HCT116 (cell line): ENCODE results near the gene CACNA2D2. TPM values are rescaled to one million over a fixed set of nuclear protein-coding genes. Genes with fewer than 3 reads are reported as not detected.

ENCODE experiments used
- ATAC-seq: fragments of 200-7000 bp; cut with Tn5 transposase; 2 replicates; pipeline ENCODE4 v1.9.1; 2020; ENCODE audit warnings: mild to moderate bottlenecking, moderate library complexity
- BruUV-seq: library from RNA; stranded (reverse); fragments of 400-500 nt; replicated peaks from 2 replicates; lab custom pipeline; 2021; lab: Mats Ljungman, UMichigan
- CTCF ChIA-PET: fragments of 300-600 bp; sonication (Branson Sonifier 250); formaldehyde crosslinking; loops from one replicate; lab custom pipeline; 2021; ENCODE audit warnings: antibody characterized with exemption; lab: Charles Lee
- POLR2A ChIA-PET: fragments of 300-600, 350-600 bp; sonication (Branson Sonifier 250); formaldehyde crosslinking; loops from one replicate; lab custom pipeline; 2021; ENCODE audit warnings: antibody characterized with exemption; lab: Charles Lee
- RAD21 ChIA-PET, 2 experiments: fragments of 300-600 bp; sonication (Branson Sonifier 250); formaldehyde crosslinking; loops; one replicate each; lab custom pipeline; 2023; ENCODE audit warnings: low total read pairs in 2 of 2; ENCODE audit not compliant: uncharacterized antibody in 2 of 2, unreplicated experiment in 2 of 2, low non-redundant PET in 1 of 2; lab: Charles Lee
- DNase-seq: peaks from one replicate; pipeline ENCODE4 v3.0.0-alpha.2; 2010; ENCODE audit warnings: low read depth, low spot score
- H2AFZ ChIP-seq: fragments of 200-600 bp; shearing (Covaris generic), sonication (generic); 2 replicates; pipeline ENCODE4 v1.6.1; 2017; ENCODE audit warnings: low read depth, mixed run types, mixed read lengths, antibody characterized with exemption, low read length; ENCODE audit not compliant: poor library complexity, severe bottlenecking
- H3K27ac ChIP-seq: 2 replicates; pipeline ENCODE4 v1.5.1; 2012; ENCODE audit warnings: low read depth, low read length
- H3K27me3 ChIP-seq: fragments of 200-600 bp; sonication (generic); 2 replicates; pipeline ENCODE4 v1.6.1; 2016; ENCODE audit warnings: mixed run types, low read length, mixed read lengths; ENCODE audit not compliant: insufficient read depth
- H3K36me3 ChIP-seq, 2 experiments: fragments of 200-500 bp in 1 of 2; fragments of 200-600 bp in 1 of 2; sonication (Bioruptor generic) in 1 of 2; sonication (generic) in 1 of 2; 2 replicates each; pipeline versions ENCODE4 v1.5.1 to v1.6.1; 2014 to 2016; ENCODE audit warnings: low read length in 2 of 2, inconsistent platforms in 1 of 2, mixed read lengths in 1 of 2, mixed run types in 1 of 2; ENCODE audit not compliant: insufficient read depth in 2 of 2, control insufficient read depth in 1 of 2
- H3K4me1 ChIP-seq, 2 experiments: fragments of 200-600 bp in 1 of 2; sonication (generic) in 1 of 2; 2 replicates each; pipeline versions ENCODE4 v1.5.1 to v1.6.1; 2012 to 2017; ENCODE audit warnings: low read length in 2 of 2, inconsistent platforms in 1 of 2, mild to moderate bottlenecking in 1 of 2, mixed read lengths in 1 of 2, mixed run types in 1 of 2, moderate library complexity in 1 of 2; ENCODE audit not compliant: insufficient read depth in 2 of 2, control insufficient read depth in 1 of 2
- H3K4me2 ChIP-seq: fragments of 200-600 bp; sonication (generic); 2 replicates; pipeline ENCODE4 v1.6.1; 2017; ENCODE audit warnings: mixed run types, low read length, mixed read lengths
- H3K4me3 ChIP-seq, 2 experiments: fragments of 200-600 bp in 1 of 2; sonication (generic) in 1 of 2; replicated peaks in 1 of 2; 2 replicates each; pipeline ENCODE4 v1.5.1; 2011 to 2016; ENCODE audit warnings: low read length in 2 of 2, control low read depth in 1 of 2, low read depth in 1 of 2, mild to moderate bottlenecking in 1 of 2, mixed read lengths in 1 of 2, mixed run types in 1 of 2
- H3K79me2 ChIP-seq: fragments of 200-600 bp; sonication (generic); 2 replicates; pipeline ENCODE4 v1.6.1; 2017; ENCODE audit warnings: mild to moderate bottlenecking, mixed run types, low read length, moderate library complexity, mixed read lengths; ENCODE audit not compliant: insufficient read depth
- H3K9ac ChIP-seq: fragments of 200-600 bp; sonication (generic); 2 replicates; pipeline ENCODE4 v1.6.1; 2016; ENCODE audit warnings: low read length, mixed read lengths
- H3K9me2 ChIP-seq: fragments of 200-600 bp; sonication (generic), shearing (Covaris generic); 2 replicates; pipeline ENCODE4 v1.6.1; 2017; ENCODE audit warnings: mixed run types, mild to moderate bottlenecking, moderate library complexity; ENCODE audit not compliant: insufficient read depth
- H3K9me3 ChIP-seq, 2 experiments: fragments of 200-500 bp in 1 of 2; fragments of 200-600 bp in 1 of 2; sonication (Bioruptor generic) in 1 of 2; sonication (generic) in 1 of 2; 2 replicates each; pipeline ENCODE4 v1.6.1; 2014 to 2017; ENCODE audit warnings: low read length in 2 of 2, mixed read lengths in 2 of 2, inconsistent platforms in 1 of 2, low read depth in 1 of 2, mild to moderate bottlenecking in 1 of 2, mixed run types in 1 of 2, moderate library complexity in 1 of 2; ENCODE audit not compliant: control insufficient read depth in 1 of 2, insufficient read depth in 1 of 2
- H4K20me1 ChIP-seq: fragments of 200-600 bp; sonication (generic), shearing (Covaris generic); 2 replicates; pipeline ENCODE4 v1.6.1; 2017; ENCODE audit warnings: mixed run types, mild to moderate bottlenecking, moderate library complexity; ENCODE audit not compliant: insufficient read depth
- CBX3 ChIP-seq: IDR thresholded peaks from 2 replicates; pipeline ENCODE4 v1.6.1; 2012; ENCODE audit warnings: low read depth
- CEBPB ChIP-seq: IDR thresholded peaks from 2 replicates; pipeline ENCODE4 v1.6.1; 2012; ENCODE audit warnings: low read depth
- EGR1 ChIP-seq: IDR thresholded peaks from 2 replicates; pipeline ENCODE4 v1.6.1; 2012; ENCODE audit warnings: low read depth
- ELF1 ChIP-seq: IDR thresholded peaks from 2 replicates; pipeline ENCODE4 v1.6.1; 2012; ENCODE audit warnings: low read depth, borderline replicate concordance
- EZH2phosphoT487 ChIP-seq: fragments of 200-600 bp; IDR thresholded peaks from 2 replicates; pipeline ENCODE4 v1.6.1; 2018; ENCODE audit warnings: antibody characterized with exemption, borderline replicate concordance
- FOSL1 ChIP-seq: IDR thresholded peaks from 2 replicates; pipeline ENCODE4 v1.6.1; 2012; ENCODE audit warnings: low read depth
- JUND ChIP-seq: IDR thresholded peaks from 2 replicates; pipeline ENCODE4 v1.6.1; 2012
- MAX ChIP-seq: IDR thresholded peaks from 2 replicates; pipeline ENCODE4 v1.6.1; 2012
- POLR2AphosphoS5 ChIP-seq: IDR thresholded peaks from 2 replicates; pipeline ENCODE4 v1.6.1; 2011; ENCODE audit warnings: mild to moderate bottlenecking, low read depth, low read length, moderate library complexity
- SIN3A ChIP-seq: IDR thresholded peaks from 2 replicates; pipeline ENCODE4 v1.6.1; 2012; ENCODE audit warnings: low read depth
- SP1 ChIP-seq: IDR thresholded peaks from 2 replicates; pipeline ENCODE4 v1.6.1; 2012; ENCODE audit warnings: low read depth
- SRF ChIP-seq: IDR thresholded peaks from 2 replicates; pipeline ENCODE4 v1.6.1; 2012; ENCODE audit warnings: low read depth
- ZFX ChIP-seq: fragments of 450-650 bp; IDR thresholded peaks from 2 replicates; pipeline ENCODE4 v1.6.1; 2017
- ZNF274 ChIP-seq: fragments of 200-500 bp; sonication (Bioruptor generic); IDR thresholded peaks from 2 replicates; pipeline ENCODE4 v1.6.1; 2014; ENCODE audit warnings: mild to moderate bottlenecking, low read depth, low read length, inconsistent platforms
- intact Hi-C: fragments of 100-400 bp; cut with micrococcal nuclease; formaldehyde crosslinking; loops from 2 replicates; pipeline ENCODE4 v1.10.0; 2022
- total RNA-seq: library from RNA; stranded (reverse); gene quantifications from one replicate; pipeline ENCODE4 v1.2.1, GENCODE V29; 2021; ENCODE audit not compliant: unreplicated experiment
- TF ChIP-seq, protein P1 (sequence below): IDR thresholded peaks from 2 replicates; pipeline ENCODE4 v1.6.1; 2012
- TF ChIP-seq, protein P2 (sequence below): IDR thresholded peaks from 2 replicates; pipeline ENCODE4 v1.6.1; 2012; ENCODE audit warnings: low read depth

The CACNA2D2 gene
- total RNA-seq, 1 experiment from 2014 or later, result 10.2 TPM

DNA sequence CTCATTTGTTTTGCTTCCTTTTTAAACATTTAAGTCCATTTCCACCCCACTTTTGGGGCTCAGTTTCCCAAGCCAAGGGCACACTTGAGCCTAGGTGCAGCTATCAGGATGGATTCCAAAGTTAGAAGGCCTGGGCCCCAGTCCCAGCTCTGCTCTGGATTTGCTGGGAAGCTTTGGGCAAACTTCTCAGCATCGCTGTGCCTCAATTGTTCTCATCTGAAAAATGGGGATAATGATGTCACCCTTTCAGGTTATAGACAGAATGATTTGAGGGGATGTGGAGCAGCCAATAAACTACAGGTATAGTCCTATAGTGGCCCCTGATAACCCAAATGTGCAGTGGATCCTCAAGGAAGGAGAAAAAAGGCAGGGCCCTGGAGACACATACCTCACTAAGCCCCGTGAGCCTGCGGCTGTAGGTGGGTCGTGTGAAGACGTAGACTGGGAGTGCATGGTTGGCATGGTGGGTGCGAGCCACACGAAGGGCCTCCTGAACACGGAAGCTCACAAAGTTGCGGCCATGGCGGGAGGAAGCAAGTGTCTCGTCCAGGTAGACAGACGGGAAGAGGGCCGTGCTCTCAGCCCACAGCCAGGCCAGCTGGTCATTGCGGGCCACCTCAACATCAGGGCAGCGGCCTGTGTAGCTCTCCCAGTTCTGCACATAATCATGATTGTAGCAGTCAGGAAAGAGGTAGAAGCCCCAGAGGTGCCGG is 184.1 kb downstream of the CACNA2D2 start:
- H3K79me2 ChIP-seq, result peaks cover 51% of the 10 kb centered on the region
- H3K4me2 ChIP-seq, result peak overlapping the region; percentile 92
- no TSS peak for BruUV-seq
- peaks cover 68 to 90% of the 10 kb centered on the region in 2 experiments for H3K4me1 ChIP-seq
- intact Hi-C loops, result no loop called here
- H4K20me1 ChIP-seq, result no peaks in the 10 kb centered on the region
- TF ChIP-seq JUND (no peak), FOSL1 (no peak), CEBPB (no peak), CBX3 (no peak), MAX (no peak), SP1 (no peak), EGR1 (no peak), EZH2phosphoT487 (no peak), ZFX (no peak)
- TF ChIP-seq, protein P1, sequence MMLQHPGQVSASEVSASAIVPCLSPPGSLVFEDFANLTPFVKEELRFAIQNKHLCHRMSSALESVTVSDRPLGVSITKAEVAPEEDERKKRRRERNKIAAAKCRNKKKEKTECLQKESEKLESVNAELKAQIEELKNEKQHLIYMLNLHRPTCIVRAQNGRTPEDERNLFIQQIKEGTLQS, result no peak
- H3K4me3 ChIP-seq, result no peak overlapping the region
- DNase-seq (no peak), ATAC-seq (no peak)
- H3K27me3 ChIP-seq, result no peaks in the 10 kb centered on the region
- ChIA-PET POLR2A (no interaction called here), RAD21 (no interaction called here), CTCF (interaction anchor here (0.7 kb wide), 1 partner anchor 9 kb away, joined by 3 read pairs; the partner anchor contains the start of gene TUSC2)
- H2AFZ ChIP-seq, result no peak overlapping the region
- H3K9ac ChIP-seq, result peak overlapping the region; percentile 88; the same call in 1 of the 2 replicates
- peak overlapping the region; percentile 98 for H3K27ac ChIP-seq
- H3K36me3 ChIP-seq, result peaks cover 2 to 17% of the 10 kb centered on the region in 2 experiments; a peak in 1 of 4 replicates
- no peaks in the 10 kb centered on the region for H3K9me2 ChIP-seq
- H3K9me3 ChIP-seq, result no peaks in the 10 kb centered on the region

- intact Hi-C loops, result no loop called here
- no peaks in the 10 kb centered on the region for H3K9me2 ChIP-seq
- peaks cover 65 to 93% of the 10 kb centered on the region in 2 experiments for H3K4me1 ChIP-seq
- no peaks in the 10 kb centered on the region for H3K9me3 ChIP-seq
- no peaks in the 10 kb centered on the region for H4K20me1 ChIP-seq
- H3K4me3 ChIP-seq, result no peak overlapping the region
- TF ChIP-seq, protein P1, result no peak
- TF ChIP-seq JUND (no peak), SIN3A (no peak), POLR2AphosphoS5 (no peak), FOSL1 (no peak), CBX3 (no peak), SRF (no peak), ZFX (no peak), ELF1 (no peak), ZNF274 (no peak)
- TF ChIP-seq, protein P2, sequence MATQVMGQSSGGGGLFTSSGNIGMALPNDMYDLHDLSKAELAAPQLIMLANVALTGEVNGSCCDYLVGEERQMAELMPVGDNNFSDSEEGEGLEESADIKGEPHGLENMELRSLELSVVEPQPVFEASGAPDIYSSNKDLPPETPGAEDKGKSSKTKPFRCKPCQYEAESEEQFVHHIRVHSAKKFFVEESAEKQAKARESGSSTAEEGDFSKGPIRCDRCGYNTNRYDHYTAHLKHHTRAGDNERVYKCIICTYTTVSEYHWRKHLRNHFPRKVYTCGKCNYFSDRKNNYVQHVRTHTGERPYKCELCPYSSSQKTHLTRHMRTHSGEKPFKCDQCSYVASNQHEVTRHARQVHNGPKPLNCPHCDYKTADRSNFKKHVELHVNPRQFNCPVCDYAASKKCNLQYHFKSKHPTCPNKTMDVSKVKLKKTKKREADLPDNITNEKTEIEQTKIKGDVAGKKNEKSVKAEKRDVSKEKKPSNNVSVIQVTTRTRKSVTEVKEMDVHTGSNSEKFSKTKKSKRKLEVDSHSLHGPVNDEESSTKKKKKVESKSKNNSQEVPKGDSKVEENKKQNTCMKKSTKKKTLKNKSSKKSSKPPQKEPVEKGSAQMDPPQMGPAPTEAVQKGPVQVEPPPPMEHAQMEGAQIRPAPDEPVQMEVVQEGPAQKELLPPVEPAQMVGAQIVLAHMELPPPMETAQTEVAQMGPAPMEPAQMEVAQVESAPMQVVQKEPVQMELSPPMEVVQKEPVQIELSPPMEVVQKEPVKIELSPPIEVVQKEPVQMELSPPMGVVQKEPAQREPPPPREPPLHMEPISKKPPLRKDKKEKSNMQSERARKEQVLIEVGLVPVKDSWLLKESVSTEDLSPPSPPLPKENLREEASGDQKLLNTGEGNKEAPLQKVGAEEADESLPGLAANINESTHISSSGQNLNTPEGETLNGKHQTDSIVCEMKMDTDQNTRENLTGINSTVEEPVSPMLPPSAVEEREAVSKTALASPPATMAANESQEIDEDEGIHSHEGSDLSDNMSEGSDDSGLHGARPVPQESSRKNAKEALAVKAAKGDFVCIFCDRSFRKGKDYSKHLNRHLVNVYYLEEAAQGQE, result no peak
- RAD21 ChIA-PET, result interaction anchor here in 1 of 2 experiments (1.5 kb wide), 1 partner anchor 19 kb away, joined by 4 read pairs; the partner anchor contains the start of genes HYAL3 and NAA80
- peak overlapping the region; percentile 92 for H3K4me2 ChIP-seq
- peak overlapping the region; percentile 65; the same call in 1 of the 2 replicates for H3K9ac ChIP-seq
- peak overlapping the region; percentile 98 for H3K27ac ChIP-seq
- POLR2A ChIA-PET, result no interaction called here
- no TSS peak for BruUV-seq
- DNase-seq (no peak), ATAC-seq (no peak)
- H3K79me2 ChIP-seq, result peaks cover 51% of the 10 kb centered on the region
- no peak overlapping the region for H2AFZ ChIP-seq
- no peaks in the 10 kb centered on the region for H3K27me3 ChIP-seq
- CTCF ChIA-PET, result interaction anchor here (0.7 kb wide), 2 partner anchors 10 to 18 kb away, joined by 3 read pairs; partner anchors contain the start of gene TUSC2
- peaks cover 2 to 17% of the 10 kb centered on the region in 2 experiments; a peak in 1 of 4 replicates for H3K36me3 ChIP-seq
These were observed 184.8 kb downstream of the CACNA2D2 start for GRCh38 chr3:50318615-50319014.
